Common myeloid progenitor, CD34-positive (primary cell): ENCODE data around the gene DMRTA1.
"Not testable (repeated sequence)": the region's sequence is repeated elsewhere in the genome, so short reads cannot be mapped to it uniquely, and the experiment has no call there.

Experiments
- CTCF ChIA-PET: fragments of 350-600 bp; sonication (Branson Sonifier 250); formaldehyde crosslinking; loops from one replicate; lab custom pipeline; 2021; ENCODE audit warnings: antibody characterized with exemption; lab: Charles Lee
- POLR2A ChIA-PET: fragments of 350-600 bp; sonication (Branson Sonifier 250); formaldehyde crosslinking; loops from one replicate; lab custom pipeline; 2021; ENCODE audit warnings: antibody characterized with exemption; lab: Charles Lee
- DNase-seq, 3 donors: peaks; one replicate each; pipeline versions ENCODE4 v3.0.0 to v3.0.0-alpha.2; 2013
- H3K27ac ChIP-seq, 2 experiments: 1 replicate in 1 of 2; 2 replicates in 1 of 2; pipeline ENCODE4 v1.7.0; 2013; ENCODE audit warnings: inconsistent platforms in 2 of 2, low read length in 2 of 2, mild to moderate bottlenecking in 2 of 2, low read depth in 1 of 2, moderate library complexity in 1 of 2; ENCODE audit not compliant: severe bottlenecking in 2 of 2, insufficient read depth in 1 of 2, poor library complexity in 1 of 2
- H3K27me3 ChIP-seq, 5 experiments: replicated peaks in 2 of 5; 1 replicate in 3 of 5; 2 replicates in 2 of 5; pipeline versions ENCODE4 v1.6.1 to v1.7.0; 2013; ENCODE audit warnings: low read length in 4 of 5, mild to moderate bottlenecking in 2 of 5, moderate library complexity in 2 of 5, inconsistent platforms in 1 of 5; ENCODE audit not compliant: insufficient read depth in 5 of 5, control insufficient read depth in 4 of 5
- H3K36me3 ChIP-seq, 4 experiments: 1 replicate in 2 of 4; 2 replicates in 2 of 4; pipeline versions ENCODE4 v1.6.1 to v1.7.0; 2013; ENCODE audit warnings: low read length in 3 of 4, control low read depth in 1 of 4, mild to moderate bottlenecking in 1 of 4; ENCODE audit not compliant: control insufficient read depth in 4 of 4, insufficient read depth in 4 of 4
- H3K4me1 ChIP-seq, 4 experiments: 1 replicate in 3 of 4; 2 replicates in 1 of 4; pipeline versions ENCODE4 v1.6.1 to v1.7.1; 2013; ENCODE audit warnings: low read length in 3 of 4, mild to moderate bottlenecking in 3 of 4, control low read depth in 1 of 4, inconsistent platforms in 1 of 4, moderate library complexity in 1 of 4; ENCODE audit not compliant: control insufficient read depth in 4 of 4, insufficient read depth in 4 of 4; ENCODE audit errors: control extremely low read depth in 1 of 4
- H3K4me3 ChIP-seq, 7 experiments: 1 replicate in 4 of 7; 2 replicates in 3 of 7; pipeline versions ENCODE4 v1.5.1 to v1.7.0; 2013; ENCODE audit warnings: mild to moderate bottlenecking in 7 of 7, low read length in 6 of 7, moderate library complexity in 6 of 7, inconsistent platforms in 2 of 7, low read depth in 2 of 7, control low read depth in 1 of 7; ENCODE audit not compliant: insufficient read depth in 4 of 7, control insufficient read depth in 1 of 7; ENCODE audit errors: extremely low read depth in 1 of 7
- H3K9me3 ChIP-seq, 5 experiments: 1 replicate in 4 of 5; 2 replicates in 1 of 5; pipeline versions ENCODE4 v1.6.1 to v1.7.1; 2013; ENCODE audit warnings: low read length in 4 of 5, mild to moderate bottlenecking in 2 of 5, inconsistent platforms in 1 of 5, low read depth in 1 of 5, moderate library complexity in 1 of 5; ENCODE audit not compliant: control insufficient read depth in 4 of 5, insufficient read depth in 2 of 5; ENCODE audit errors: control extremely low read depth in 1 of 5
- WGBS: methylation state at CpG from one replicate; pipeline ENCODE4 v1.1.5; 2013; ENCODE audit not compliant: insufficient coverage; 5-methylcytosine and 5-hydroxymethylcytosine counted together

Gene DMRTA1

GRCh38 chr9:22457448-22457847 is 10.8 kb downstream of the DMRTA1 start:
- Histone ChIP-seq H3K27ac (no peak overlapping the region), H3K27me3 (peaks cover 0 to 2% (median 0%) of the 10 kb centered on the region in 5 experiments), H3K4me1 (no peaks in the 10 kb centered on the region), H3K9me3 (no peaks in the 10 kb centered on the region), H3K36me3 (no peaks in the 10 kb centered on the region), H3K4me3 (no peak overlapping the region)
- ChIA-PET CTCF (interaction anchor here (1.3 to 1.5 kb wide), 2 partner anchors 9 to 11 kb away, joined by 4 read pairs; no protein-coding TSS in a partner anchor), POLR2A (no interaction called here)
- DNase-seq, result no peak
- whole genome bisulfite sequencing, result no CpG with 5 or more reads among the region's 1 CpG

- Histone ChIP-seq H3K27ac (no peak overlapping the region), H3K9me3 (no peaks in the 10 kb centered on the region), H3K4me1 (no peaks in the 10 kb centered on the region), H3K27me3 (peaks cover 0 to 3% (median 2%) of the 10 kb centered on the region in 5 experiments), H3K36me3 (no peaks in the 10 kb centered on the region), H3K4me3 (no peak overlapping the region)
- ChIA-PET POLR2A (no interaction called here), CTCF (interaction anchor here (0.9 to 1.5 kb wide), 3 partner anchors 9 to 152 kb away, joined by 3 to 4 read pairs (median 3); no protein-coding TSS in a partner anchor)
- DNase-seq, result no peak
- no CpG with 5 or more reads among the region's 1 CpG for WGBS
Measured at GRCh38 chr9:22463205-22463604, 16.6 kb downstream of the DMRTA1 start.

- H3K9me3 ChIP-seq, result no peaks in the 10 kb centered on the region
- peak; percentile 17 to 44 (median 39) for DNase-seq
- WGBS, result 0% methylated on average over 4 of the region's 8 CpGs
- H3K36me3 ChIP-seq, result no peaks in the 10 kb centered on the region
- H3K4me1 ChIP-seq, result no peaks in the 10 kb centered on the region
- ChIA-PET POLR2A (no interaction called here), CTCF (interaction anchor here (0.8 kb wide), 1 partner anchor 21 kb away, joined by 3 read pairs; no protein-coding TSS in a partner anchor)
- no peak overlapping the region for H3K27ac ChIP-seq
- H3K4me3 ChIP-seq, result no peak overlapping the region
- H3K27me3 ChIP-seq, result peaks cover 0 to 3% (median 0%) of the 10 kb centered on the region in 5 experiments
Measured at GRCh38 chr9:22469928-22470544, 23.4 kb downstream of the DMRTA1 start.

DNA sequence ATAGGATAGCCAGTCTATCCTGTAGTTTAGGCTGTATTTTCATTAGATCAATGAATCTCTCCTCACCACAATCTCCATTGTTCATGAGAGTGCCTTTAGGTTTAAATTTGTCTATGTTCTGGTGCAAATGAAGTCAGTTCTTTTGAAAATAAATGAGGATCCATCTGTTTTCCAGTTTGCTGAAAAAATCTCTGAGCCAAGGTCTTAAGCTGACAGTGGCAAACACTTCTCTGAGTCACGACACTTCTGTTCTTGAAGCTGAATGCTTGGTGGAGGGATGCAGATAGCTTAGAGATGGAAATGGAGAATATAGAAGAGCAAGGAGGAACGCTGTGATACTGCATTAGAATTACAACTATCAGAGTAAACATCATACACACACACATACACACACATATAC is 34.9 kb downstream of the DMRTA1 start:
- H3K4me3 ChIP-seq, result no peak overlapping the region
- POLR2A ChIA-PET, result no interaction called here
- no peak for DNase-seq
- H3K27ac ChIP-seq, result no peak overlapping the region
- WGBS, result no CpG with 5 or more reads among the region's 2 CpGs
- peaks cover 0 to 5% (median 2%) of the 10 kb centered on the region in 5 experiments for H3K9me3 ChIP-seq
- no peaks in the 10 kb centered on the region for H3K36me3 ChIP-seq
- H3K4me1 ChIP-seq, result no peaks in the 10 kb centered on the region
- H3K27me3 ChIP-seq, result no peaks in the 10 kb centered on the region
- CTCF ChIA-PET, result no interaction called here

DNA sequence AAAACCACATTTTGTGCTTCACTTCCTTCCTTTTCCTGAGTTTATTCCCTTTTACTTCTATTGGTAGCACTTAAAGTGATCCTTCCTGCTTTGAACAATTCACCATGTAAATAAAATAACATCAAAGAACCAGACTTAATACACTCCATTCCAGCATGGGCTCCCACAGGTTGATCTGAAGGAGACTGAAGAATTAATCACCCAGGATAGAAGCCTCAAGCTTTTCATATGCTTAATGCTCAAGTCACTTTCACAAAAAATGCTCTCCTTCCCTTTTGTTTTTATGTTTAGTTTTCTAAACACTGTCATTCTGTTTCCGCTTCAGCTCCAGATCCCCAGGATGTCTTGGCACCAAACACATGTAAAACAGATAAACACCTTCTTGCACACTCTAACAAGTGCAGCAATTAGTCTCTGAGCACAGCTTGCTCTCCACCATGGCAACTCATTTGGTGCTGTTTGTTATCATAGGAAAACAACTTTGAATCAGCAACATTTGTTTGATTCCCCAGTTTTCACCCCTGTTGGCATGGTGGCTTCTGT is 37.0 kb downstream of the DMRTA1 start:
- 89% methylated on average over 1 of the region's 1 CpG for WGBS
- DNase-seq, result no peak
- no peaks in the 10 kb centered on the region for H3K4me1 ChIP-seq
- ChIA-PET POLR2A (no interaction called here), CTCF (no interaction called here)
- H3K27ac ChIP-seq, result no peak overlapping the region
- H3K4me3 ChIP-seq, result no peak overlapping the region
- H3K9me3 ChIP-seq, result peaks cover 0 to 5% (median 2%) of the 10 kb centered on the region in 5 experiments
- H3K27me3 ChIP-seq, result no peaks in the 10 kb centered on the region
- H3K36me3 ChIP-seq, result no peaks in the 10 kb centered on the region

DNA sequence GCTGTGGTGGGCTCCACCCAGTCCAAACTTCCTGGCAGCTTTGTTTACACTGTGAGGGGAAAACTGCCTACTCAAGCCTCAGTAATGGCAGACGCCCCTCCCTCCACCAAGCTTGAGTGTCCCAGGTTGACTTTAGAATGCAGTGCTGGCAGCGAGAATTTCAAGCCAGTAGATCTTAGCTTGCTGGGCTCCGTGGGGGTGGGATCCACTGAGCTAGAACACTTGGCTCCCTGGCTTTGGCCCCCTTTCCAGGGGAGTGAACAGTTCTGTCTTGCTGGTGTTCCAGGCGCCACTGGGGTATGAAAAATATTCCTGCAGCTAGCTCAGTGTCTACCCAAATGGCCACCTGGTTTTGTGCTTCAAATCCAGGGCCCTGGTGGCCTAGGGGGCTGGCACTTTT is 49.6 kb downstream of the DMRTA1 start:
- H3K27me3 ChIP-seq, H3K4me1 ChIP-seq, H3K36me3 ChIP-seq, H3K9me3 ChIP-seq, POLR2A ChIA-PET, DNase-seq, H3K4me3 ChIP-seq, H3K27ac ChIP-seq, CTCF ChIA-PET: not testable (repeated sequence)
- 88% methylated on average over 4 of the region's 4 CpGs for WGBS
